BE2C (cell line): ENCODE measurements around the gene AOC1.

Experiments used
- DNase-seq: peaks from one replicate; pipeline ENCODE4 v3.0.0-alpha.2; 2020
- H3K27me3 ChIP-seq: fragments of 250-450 bp; sonication (Bioruptor Pico); 2 replicates; pipeline ENCODE4 v1.5.1; 2020; ENCODE audit warnings: mild to moderate bottlenecking
- H3K36me3 ChIP-seq: fragments of 250-450 bp; sonication (Bioruptor Pico); 2 replicates; pipeline ENCODE4 v1.5.1; 2020; ENCODE audit warnings: mild to moderate bottlenecking
- H3K4me1 ChIP-seq: fragments of 250-450 bp; sonication (Bioruptor Pico); 2 replicates; pipeline ENCODE4 v1.5.1; 2020
- H3K4me3 ChIP-seq: 2 replicates; pipeline ENCODE4 v1.5.1; 2011; ENCODE audit warnings: low read depth, low read length
- H3K9me3 ChIP-seq: fragments of 250-450 bp; sonication (Bioruptor Pico); 2 replicates; pipeline ENCODE4 v1.5.1; 2020
- CTCF ChIP-seq: IDR thresholded peaks from 2 replicates; pipeline ENCODE4 v1.5.1; 2012; ENCODE audit warnings: mild to moderate bottlenecking, low read depth, low read length

Gene AOC1

GRCh38 chr7:150842018-150842417 is 10.3 kb upstream of the AOC1 start:
- Histone ChIP-seq H3K9me3 (no peaks in the 10 kb centered on the region), H3K4me1 (no peaks in the 10 kb centered on the region), H3K27me3 (no peaks in the 10 kb centered on the region), H3K36me3 (no peaks in the 10 kb centered on the region), H3K4me3 (no peak overlapping the region)
- TF ChIP-seq CTCF: no peak
- no peak for DNase-seq

GRCh38 chr7:150842716-150843115 is 9.6 kb upstream of the AOC1 start:
- H3K4me3 ChIP-seq: no peak overlapping the region
- H3K36me3 ChIP-seq: no peaks in the 10 kb centered on the region
- H3K9me3 ChIP-seq: no peaks in the 10 kb centered on the region
- H3K4me1 ChIP-seq: no peaks in the 10 kb centered on the region
- TF ChIP-seq CTCF: no peak
- no peak for DNase-seq
- H3K27me3 ChIP-seq: no peaks in the 10 kb centered on the region

- Histone ChIP-seq H3K27me3 (no peaks in the 10 kb centered on the region), H3K4me3 (no peak overlapping the region), H3K4me1 (no peaks in the 10 kb centered on the region), H3K9me3 (no peaks in the 10 kb centered on the region), H3K36me3 (no peaks in the 10 kb centered on the region)
- DNase-seq: no peak
- no peak for TF ChIP-seq CTCF
Measured at GRCh38 chr7:150845421-150845861, 6.9 kb upstream of the AOC1 start.

- TF ChIP-seq CTCF: no peak
- Histone ChIP-seq H3K4me3 (no peak overlapping the region), H3K27me3 (no peaks in the 10 kb centered on the region), H3K9me3 (no peaks in the 10 kb centered on the region), H3K4me1 (no peaks in the 10 kb centered on the region), H3K36me3 (no peaks in the 10 kb centered on the region)
- DNase-seq: no peak
Measured at GRCh38 chr7:150846291-150847115, 5.8 kb upstream of the AOC1 start.

GRCh38 chr7:150847536-150847935 is 4.8 kb upstream of the AOC1 start:
- Histone ChIP-seq H3K4me1 (no peaks in the 10 kb centered on the region), H3K27me3 (no peaks in the 10 kb centered on the region), H3K9me3 (no peaks in the 10 kb centered on the region), H3K36me3 (no peaks in the 10 kb centered on the region), H3K4me3 (no peak overlapping the region)
- no peak for TF ChIP-seq CTCF
- DNase-seq: no peak

GRCh38 chr7:150848111-150848510 is 4.2 kb upstream of the AOC1 start:
- DNase-seq: no peak
- Histone ChIP-seq H3K27me3 (no peaks in the 10 kb centered on the region), H3K36me3 (no peaks in the 10 kb centered on the region), H3K9me3 (no peaks in the 10 kb centered on the region), H3K4me1 (no peaks in the 10 kb centered on the region), H3K4me3 (no peak overlapping the region)
- no peak for TF ChIP-seq CTCF
